ENCODE data around the gene UBN2.

DNA sequence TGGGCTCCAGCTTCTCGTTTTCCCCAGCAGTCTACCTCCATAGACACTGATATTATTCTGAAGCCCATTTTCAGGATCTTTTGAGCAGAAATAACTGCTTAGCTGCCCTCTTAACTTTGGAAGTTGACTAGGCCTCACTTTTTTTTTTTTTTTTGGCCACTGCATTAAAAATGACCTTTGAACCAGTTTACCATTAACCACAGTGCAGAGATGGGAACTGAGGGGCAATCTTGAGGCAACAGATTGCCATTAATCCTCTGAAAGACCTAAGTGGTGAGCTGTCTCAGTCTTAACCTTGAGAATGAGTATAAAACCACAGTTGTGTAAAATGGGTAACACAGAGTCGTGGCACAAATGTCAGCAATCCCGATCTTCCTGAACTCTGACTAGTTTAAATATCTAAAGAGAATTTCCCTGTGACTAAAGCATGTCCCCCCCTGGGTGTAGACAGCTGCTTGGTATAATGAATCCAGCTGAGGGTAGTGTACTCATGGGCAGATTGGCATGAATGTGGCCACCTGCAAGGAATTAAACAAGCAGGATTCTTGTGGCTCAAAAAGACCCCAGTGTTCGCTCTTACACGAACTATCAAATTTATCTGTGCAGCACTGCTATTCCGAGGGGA lies 64.0 kb downstream of the UBN2 start:
- TF ChIP-seq POLR2A (IDR thresholded peaks at IDR 0.05): no peak
- TF ChIP-seq, protein P1, sequence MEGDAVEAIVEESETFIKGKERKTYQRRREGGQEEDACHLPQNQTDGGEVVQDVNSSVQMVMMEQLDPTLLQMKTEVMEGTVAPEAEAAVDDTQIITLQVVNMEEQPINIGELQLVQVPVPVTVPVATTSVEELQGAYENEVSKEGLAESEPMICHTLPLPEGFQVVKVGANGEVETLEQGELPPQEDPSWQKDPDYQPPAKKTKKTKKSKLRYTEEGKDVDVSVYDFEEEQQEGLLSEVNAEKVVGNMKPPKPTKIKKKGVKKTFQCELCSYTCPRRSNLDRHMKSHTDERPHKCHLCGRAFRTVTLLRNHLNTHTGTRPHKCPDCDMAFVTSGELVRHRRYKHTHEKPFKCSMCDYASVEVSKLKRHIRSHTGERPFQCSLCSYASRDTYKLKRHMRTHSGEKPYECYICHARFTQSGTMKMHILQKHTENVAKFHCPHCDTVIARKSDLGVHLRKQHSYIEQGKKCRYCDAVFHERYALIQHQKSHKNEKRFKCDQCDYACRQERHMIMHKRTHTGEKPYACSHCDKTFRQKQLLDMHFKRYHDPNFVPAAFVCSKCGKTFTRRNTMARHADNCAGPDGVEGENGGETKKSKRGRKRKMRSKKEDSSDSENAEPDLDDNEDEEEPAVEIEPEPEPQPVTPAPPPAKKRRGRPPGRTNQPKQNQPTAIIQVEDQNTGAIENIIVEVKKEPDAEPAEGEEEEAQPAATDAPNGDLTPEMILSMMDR (IDR thresholded peaks at IDR 0.05): no peak

Measured in esophagus squamous epithelium (tissue), 4 donors.